ENCODE measurements around the gene TRIM56. TPM values are rescaled to one million over a fixed set of nuclear protein-coding genes. Genes with fewer than 3 reads are reported as not detected.
A peak's percentile ranks its signal among the peaks of the same experiment; 100 is the strongest.

TRIM56 gene
- total and polyA plus RNA-seq, 2 of the 13 experiments (the other 11 are each of a cell fraction or from before 2014, with no cell fraction given): 3.2 to 7.1 TPM

DNA sequence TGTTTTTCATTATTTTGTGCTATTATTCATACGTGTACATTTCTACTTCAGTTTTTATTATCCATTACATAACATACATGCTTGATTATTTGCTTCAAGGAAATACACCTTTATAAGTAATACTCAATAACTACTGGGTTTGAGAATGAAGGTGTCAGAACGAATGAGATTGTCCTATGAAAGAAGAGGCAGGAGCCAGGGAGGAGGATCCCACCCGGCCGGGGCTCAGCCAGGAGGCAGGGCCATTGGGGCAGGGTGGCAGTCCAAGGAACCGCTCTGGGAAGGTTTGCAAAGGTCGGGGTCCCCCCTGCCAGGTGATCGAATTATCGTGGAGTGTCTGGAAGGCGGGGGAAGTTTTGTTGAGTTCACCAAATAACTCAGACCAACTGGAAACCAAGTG lies 9.1 kb downstream of the TRIM56 start:
- Histone ChIP-seq H3K9me3 (ENCODE audit: low read length) (no peaks in the 10 kb centered on the region), H2AFZ (ENCODE audit: low read length) (no peak overlapping the region), H3K27ac (ENCODE audit: extremely low read length, insufficient read depth, low read length) (no peak overlapping the region), H3K27me3 (ENCODE audit: control insufficient read depth in 1 of 2, insufficient read depth in 2 of 2, low read length in 2 of 2) (no peaks in the 10 kb centered on the region), H3K4me2 (ENCODE audit: low read depth, low read length) (no peak overlapping the region), H3K79me2 (ENCODE audit: insufficient read depth, low read length) (no peaks in the 10 kb centered on the region), H4K20me1 (ENCODE audit: insufficient read depth, low read length) (no peaks in the 10 kb centered on the region), H3K4me3 (replicated peaks in 1 of 3; ENCODE audit: insufficient read depth in 1 of 3, low read depth in 2 of 3, low read length in 3 of 3) (no peak overlapping the region), H3K36me3 (replicated peaks in 1 of 2; ENCODE audit: control insufficient read depth in 1 of 2, insufficient read depth in 2 of 2, low read length in 2 of 2) (0 out of 5 replicates have a peak, but pooled peaks cover 2 to 5% of the 10 kb centered on the region in 2 experiments), H3K9ac (ENCODE audit: insufficient read depth, low read depth, low read length) (no peak overlapping the region), H3K4me1 (ENCODE audit: insufficient read depth, low read length) (peaks cover 29% of the 10 kb centered on the region)
- in situ Hi-C loops (cut with HindIII; ENCODE audit: extremely low pct_ligation_motif_present, low pct_unique_long_range_greater_than_20kb) (no loop called here), intact Hi-C loops (cut with micrococcal nuclease; ENCODE audit: unreplicated experiment) (no loop called here)
- no peak for TF ChIP-seq AHR (CRISPR knock-in tag; IDR thresholded peaks at IDR 0.05)
- TF ChIP-seq, protein P1, sequence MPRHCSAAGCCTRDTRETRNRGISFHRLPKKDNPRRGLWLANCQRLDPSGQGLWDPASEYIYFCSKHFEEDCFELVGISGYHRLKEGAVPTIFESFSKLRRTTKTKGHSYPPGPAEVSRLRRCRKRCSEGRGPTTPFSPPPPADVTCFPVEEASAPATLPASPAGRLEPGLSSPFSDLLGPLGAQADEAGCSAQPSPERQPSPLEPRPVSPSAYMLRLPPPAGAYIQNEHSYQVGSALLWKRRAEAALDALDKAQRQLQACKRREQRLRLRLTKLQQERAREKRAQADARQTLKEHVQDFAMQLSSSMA (CRISPR knock-in tag; IDR thresholded peaks at IDR 0.05): no peak
- TF ChIP-seq, protein P2, sequence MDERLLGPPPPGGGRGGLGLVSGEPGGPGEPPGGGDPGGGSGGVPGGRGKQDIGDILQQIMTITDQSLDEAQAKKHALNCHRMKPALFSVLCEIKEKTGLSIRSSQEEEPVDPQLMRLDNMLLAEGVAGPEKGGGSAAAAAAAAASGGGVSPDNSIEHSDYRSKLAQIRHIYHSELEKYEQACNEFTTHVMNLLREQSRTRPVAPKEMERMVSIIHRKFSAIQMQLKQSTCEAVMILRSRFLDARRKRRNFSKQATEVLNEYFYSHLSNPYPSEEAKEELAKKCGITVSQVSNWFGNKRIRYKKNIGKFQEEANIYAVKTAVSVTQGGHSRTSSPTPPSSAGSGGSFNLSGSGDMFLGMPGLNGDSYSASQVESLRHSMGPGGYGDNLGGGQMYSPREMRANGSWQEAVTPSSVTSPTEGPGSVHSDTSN (CRISPR knock-in tag; IDR thresholded peaks at IDR 0.05): no peak
- TF ChIP-seq ZNF607 (CRISPR knock-in tag; IDR thresholded peaks at IDR 0.05; ENCODE audit: borderline replicate concordance): no peak
- TF ChIP-seq ZNF678 (CRISPR knock-in tag; IDR thresholded peaks at IDR 0.05): no peak
- TF ChIP-seq, protein P3, sequence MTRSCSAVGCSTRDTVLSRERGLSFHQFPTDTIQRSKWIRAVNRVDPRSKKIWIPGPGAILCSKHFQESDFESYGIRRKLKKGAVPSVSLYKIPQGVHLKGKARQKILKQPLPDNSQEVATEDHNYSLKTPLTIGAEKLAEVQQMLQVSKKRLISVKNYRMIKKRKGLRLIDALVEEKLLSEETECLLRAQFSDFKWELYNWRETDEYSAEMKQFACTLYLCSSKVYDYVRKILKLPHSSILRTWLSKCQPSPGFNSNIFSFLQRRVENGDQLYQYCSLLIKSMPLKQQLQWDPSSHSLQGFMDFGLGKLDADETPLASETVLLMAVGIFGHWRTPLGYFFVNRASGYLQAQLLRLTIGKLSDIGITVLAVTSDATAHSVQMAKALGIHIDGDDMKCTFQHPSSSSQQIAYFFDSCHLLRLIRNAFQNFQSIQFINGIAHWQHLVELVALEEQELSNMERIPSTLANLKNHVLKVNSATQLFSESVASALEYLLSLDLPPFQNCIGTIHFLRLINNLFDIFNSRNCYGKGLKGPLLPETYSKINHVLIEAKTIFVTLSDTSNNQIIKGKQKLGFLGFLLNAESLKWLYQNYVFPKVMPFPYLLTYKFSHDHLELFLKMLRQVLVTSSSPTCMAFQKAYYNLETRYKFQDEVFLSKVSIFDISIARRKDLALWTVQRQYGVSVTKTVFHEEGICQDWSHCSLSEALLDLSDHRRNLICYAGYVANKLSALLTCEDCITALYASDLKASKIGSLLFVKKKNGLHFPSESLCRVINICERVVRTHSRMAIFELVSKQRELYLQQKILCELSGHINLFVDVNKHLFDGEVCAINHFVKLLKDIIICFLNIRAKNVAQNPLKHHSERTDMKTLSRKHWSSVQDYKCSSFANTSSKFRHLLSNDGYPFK (CRISPR knock-in tag; IDR thresholded peaks at IDR 0.05; ENCODE audit: borderline replicate concordance): 0 out of 2 replicates have a peak, but pooled peaks have one; percentile 1
- no peak for TF ChIP-seq ZNF773 (CRISPR knock-in tag; IDR thresholded peaks at IDR 0.05; ENCODE audit: borderline replicate concordance)
- FAIRE-seq: no peak
- ATAC-seq: no peak
- CTCF ChIA-PET (ENCODE audit: low intra/inter-chr PET ratio, low total read pairs): interaction anchor here (1.0 to 3.8 kb wide), 5 partner anchors 28 to 98 kb away, joined by 3 to 40 read pairs (median 7); no protein-coding TSS in a partner anchor
- POLR2A ChIA-PET: interaction anchor here (0.6 to 2.8 kb wide), 5 partner anchors 10 to 76 kb away, joined by 3 to 26 read pairs (median 3); partner anchors contain the start of genes SERPINE1 and TRIM56
- BruUV-seq (replicated peaks): no TSS peak
- 74% methylated on average over 9 of the region's 9 CpGs for WGBS (ENCODE audit: low lambda C conversion rate)
- no peak for DNase-seq (ENCODE audit: low spot score)
